ENCODE measurements around the gene PNO1.
"Not testable (repeated sequence)": the region's sequence is repeated elsewhere in the genome, so short reads cannot be mapped to it uniquely, and the experiment has no call there.

Gene PNO1

GRCh38 chr2:68157402-68158133 lies at the start of gene PNO1:
TSS of gene PNO1 (plus strand) at chr2:68157888. CDS start at chr2:68157935, 47 bp downstream.
- peak; percentile 90 for DNase-seq (ENCODE audit: low spot score)

GRCh38 chr2:68108120-68108519 lies 49.6 kb upstream of the PNO1 start:
- DNase-seq (ENCODE audit: low spot score), result no peak

DNA sequence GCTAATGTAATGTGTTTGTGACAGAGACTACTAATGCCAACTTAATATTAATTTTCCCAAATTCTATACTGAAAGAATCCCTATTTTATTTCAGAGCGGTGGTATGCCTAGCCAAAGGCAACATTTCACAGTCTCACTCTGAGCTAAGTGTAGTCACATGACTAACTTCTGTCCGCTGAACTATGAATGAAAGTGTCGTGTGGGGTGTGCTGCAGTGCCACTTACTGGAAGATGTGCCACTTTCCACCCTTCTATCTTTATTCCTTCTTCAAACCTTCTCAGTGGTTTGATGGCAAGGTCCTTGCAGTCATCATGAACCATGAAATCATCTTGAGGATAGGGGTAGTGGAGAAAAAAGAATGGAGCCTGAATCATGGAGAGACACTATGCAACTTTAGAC lies 47.6 kb upstream of the PNO1 start:
- DNase-seq (ENCODE audit: low spot score), result no peak

DNA sequence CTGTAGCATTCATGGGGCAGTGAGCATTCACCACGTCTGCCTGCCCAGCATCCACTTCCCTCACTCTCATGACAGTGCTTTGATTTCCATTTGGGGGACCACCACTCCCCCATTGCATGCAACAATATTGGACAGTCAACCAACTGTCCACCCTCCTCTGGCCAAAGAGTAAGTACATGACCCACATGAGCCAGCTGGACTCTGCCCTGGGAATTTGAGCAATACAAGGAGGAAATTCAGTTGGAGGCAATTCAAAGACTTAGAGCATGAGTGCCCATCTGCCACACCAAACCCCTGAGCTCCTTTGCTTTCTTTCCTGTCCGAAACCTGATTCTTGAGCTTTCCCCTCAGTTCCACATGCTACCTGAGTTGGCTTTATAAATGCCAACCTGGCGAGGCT lies 41.7 kb upstream of the PNO1 start:
- DNase-seq (ENCODE audit: low spot score), result no peak

GRCh38 chr2:68117922-68118321 lies 39.8 kb upstream of the PNO1 start:
- DNase-seq (ENCODE audit: low spot score), result not testable (repeated sequence)

DNA sequence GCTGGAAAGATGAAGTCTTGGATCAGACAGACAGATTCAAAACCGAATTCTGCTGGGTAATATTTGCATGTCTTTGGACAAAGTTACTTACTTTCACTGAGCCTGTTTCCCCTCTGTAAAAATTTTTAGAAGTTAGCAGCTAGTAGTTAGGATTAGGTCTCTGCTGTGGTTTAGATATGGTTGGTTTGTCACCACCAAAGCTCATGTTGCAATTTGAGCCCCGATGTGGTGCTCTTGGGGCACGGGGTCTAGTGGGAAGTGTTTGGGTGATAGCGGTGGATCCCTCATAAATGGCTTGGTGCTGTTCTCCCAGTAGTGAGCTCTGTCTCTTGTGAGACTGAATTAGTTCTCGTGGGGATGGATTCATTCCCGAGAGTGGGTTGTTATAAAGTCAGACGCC lies 38.9 kb upstream of the PNO1 start:
- DNase-seq (ENCODE audit: low spot score), result no peak

DNA sequence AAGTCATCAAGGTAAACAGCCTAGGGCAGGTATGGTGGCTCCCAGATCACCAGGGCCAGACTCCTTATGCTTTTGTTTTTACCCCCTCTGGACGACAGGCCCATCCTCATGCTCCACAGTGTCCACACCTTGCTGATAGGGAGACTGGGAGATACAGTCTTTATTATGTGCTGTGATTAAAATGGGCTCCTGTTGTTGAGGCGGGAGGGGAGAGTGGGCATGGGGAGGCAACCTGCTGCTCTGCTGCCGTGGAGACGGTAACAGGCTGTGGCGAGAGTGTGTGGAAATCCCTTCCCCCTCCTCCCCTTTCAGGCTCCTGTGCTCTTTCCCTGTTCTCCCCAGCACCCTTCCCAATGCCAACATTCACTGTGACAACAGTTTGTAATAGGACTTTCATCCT lies 38.2 kb upstream of the PNO1 start:
- DNase-seq (ENCODE audit: low spot score), result no peak

DNA sequence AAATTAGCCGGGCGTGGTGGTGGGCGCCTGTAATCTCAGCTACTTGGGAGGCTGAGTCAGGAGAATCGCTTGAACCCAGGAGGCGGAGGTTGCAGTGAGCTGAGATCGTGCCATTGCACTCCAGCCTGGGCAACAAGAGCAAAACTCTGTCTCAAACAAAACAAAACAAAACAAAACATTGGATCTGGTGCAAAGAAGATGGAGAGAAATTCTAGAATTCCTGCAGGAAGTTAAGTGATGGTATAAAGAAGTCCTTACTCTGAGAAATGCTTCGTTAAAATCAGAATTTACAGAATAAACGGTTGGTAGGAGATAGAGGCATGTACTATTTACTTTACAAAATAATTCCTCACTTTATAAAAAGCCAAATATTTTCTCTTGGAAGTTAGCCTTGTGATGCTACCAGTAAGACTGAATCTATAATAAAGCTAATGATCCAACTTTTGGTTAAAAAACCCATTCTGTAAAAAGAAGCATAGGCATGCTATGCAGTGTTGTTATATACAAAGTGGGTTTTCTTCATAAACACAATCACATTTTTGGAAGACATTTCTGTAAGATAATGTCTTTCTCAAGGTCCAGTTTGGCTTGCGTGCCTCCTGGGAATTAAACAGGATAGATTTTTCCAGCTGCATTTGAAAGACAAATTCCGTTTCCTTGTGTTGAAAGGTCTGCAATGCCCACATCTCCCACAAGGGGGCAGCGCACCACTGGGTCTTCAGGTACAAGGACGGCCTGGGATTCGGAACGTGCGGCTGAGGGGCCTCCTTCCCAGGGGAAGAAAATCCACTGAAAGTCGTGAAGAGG lies 35.6 kb upstream of the PNO1 start:
- peak; percentile 61 for DNase-seq (ENCODE audit: low spot score)

- DNase-seq (ENCODE audit: low spot score), result no peak
These were observed 35.1 kb upstream of the PNO1 start for GRCh38 chr2:68122680-68122964.

DNA sequence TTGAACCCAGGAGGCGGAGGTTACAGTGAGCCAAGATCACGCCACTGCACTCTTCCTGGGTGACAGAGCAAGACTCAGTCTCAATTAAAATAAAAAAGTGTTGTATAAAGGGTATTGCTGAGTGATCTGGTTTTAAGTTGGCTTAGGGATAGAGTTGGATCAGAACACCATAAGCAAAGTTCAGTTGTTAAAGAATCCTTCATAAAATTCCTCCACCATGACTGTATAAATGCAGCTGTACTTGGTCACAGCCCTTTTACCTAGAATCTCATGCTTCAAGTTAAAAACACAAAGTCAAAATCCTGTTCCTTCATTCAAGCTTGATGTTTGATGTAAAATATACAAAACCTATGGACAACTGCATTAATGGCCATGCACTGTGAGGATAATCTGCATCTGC lies 33.4 kb upstream of the PNO1 start:
- DNase-seq (ENCODE audit: low spot score), result no peak

DNA sequence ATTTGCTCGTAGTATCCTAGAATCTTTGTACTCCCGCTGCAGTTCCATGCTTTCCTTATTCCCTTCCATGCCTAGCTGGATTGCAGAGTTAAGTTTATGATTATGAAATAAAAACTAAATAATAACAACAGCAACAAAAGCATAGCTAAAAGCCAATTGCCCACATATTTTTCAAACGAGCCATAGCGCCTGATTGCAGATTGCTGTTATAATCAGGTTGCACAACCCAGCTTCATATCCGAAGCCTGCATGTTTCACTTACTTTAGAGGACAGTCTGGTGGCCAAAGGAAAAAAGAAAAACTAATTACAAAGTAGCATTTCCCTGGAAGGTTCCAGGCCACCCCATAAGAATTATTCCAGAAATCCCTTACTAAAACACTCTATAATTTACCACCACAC lies 31.9 kb upstream of the PNO1 start:
- no peak for DNase-seq (ENCODE audit: low spot score)

DNA sequence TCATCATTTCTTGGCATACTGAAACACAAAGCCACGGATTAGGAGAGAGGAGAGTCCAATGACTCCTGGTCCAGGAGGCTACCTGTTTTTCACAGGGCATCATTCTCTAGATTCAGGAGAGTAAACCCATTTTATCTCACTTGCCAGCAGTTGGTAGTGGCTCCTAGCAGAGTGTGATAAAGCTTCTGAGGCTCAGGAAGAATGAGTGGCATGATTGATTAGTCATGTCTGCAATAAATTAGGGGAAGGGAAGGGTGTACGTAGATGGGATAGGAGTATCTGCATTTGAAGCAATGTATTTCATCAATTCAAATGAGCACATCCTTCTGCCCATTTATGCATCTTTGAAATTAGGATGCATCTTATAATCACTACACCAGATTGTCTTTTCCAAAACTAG lies 31.1 kb upstream of the PNO1 start:
- DNase-seq (ENCODE audit: low spot score), result no peak

DNA sequence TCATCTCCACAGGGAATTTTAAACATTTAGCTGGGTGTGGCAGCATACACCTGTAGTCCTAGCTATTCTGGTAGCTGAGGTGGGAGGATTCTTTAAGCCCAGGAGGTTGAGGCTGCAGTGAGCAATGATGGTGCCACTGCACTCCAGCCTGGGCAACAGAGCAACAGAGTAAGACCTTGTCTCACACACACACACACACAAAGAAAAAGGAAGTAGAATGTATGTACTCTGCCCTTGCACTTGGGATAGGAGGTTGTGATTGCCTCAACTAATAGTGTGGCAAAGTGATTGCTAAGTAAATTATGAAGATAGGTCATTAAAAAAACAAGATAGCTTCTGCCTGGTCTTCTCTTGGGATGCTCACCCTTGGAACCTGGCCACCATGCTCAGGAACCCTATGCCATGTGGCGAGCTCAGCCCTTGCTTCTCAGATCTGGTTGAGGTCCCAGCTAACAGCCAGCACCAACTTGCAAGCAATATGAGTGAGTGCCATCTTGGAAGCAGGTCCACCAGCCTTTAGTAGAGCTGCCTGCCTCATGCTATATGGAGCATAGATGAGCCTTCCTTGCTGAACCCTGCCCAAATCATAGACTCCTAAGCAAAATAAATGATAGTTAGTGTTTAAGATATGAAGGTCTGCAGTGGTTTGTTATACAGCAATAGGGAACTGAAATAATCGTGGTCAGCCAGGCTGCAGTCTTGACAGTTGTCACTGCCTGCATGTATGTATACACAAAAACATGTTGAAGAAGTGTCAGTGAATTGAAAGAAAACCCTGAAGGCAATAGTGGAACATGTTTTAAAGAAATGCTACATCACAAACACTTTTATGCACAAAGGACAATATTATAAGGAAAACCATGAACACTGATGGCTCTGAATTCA lies 30.1 kb upstream of the PNO1 start:
- no peak for DNase-seq (ENCODE audit: low spot score)

GRCh38 chr2:68134120-68134519 lies 23.6 kb upstream of the PNO1 start:
- no peak for DNase-seq (ENCODE audit: low spot score)

DNA sequence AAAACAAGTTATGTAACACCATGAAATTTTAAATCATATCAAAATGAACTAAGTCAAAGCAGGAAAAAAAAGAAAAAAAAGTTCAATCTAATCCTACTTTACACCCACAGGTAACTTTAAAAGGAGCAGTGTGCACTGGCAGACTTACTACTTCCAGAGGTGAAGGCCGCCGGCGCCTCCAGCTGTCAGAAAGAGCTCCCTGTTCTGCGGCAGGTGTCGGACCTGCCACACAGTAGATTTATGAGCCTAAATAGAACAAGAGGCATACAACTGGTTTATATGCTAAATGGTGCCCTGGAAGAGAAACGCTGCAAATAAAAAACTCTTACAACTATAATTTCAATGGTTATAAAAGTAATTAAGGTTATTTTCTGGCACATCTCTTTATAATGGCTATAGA lies 23.1 kb upstream of the PNO1 start:
- DNase-seq (ENCODE audit: low spot score), result no peak

GRCh38 chr2:68135448-68136320 lies 22.0 kb upstream of the PNO1 start:
- no peak for DNase-seq (ENCODE audit: low spot score)

GRCh38 chr2:68141875-68142274 lies 15.8 kb upstream of the PNO1 start:
- DNase-seq (ENCODE audit: low spot score), result no peak

GRCh38 chr2:68151037-68151436 lies 6.7 kb upstream of the PNO1 start:
- no peak for DNase-seq (ENCODE audit: low spot score)

- no peak for DNase-seq (ENCODE audit: low spot score)
These were observed 4.9 kb upstream of the PNO1 start for GRCh38 chr2:68152681-68153347.

DNA sequence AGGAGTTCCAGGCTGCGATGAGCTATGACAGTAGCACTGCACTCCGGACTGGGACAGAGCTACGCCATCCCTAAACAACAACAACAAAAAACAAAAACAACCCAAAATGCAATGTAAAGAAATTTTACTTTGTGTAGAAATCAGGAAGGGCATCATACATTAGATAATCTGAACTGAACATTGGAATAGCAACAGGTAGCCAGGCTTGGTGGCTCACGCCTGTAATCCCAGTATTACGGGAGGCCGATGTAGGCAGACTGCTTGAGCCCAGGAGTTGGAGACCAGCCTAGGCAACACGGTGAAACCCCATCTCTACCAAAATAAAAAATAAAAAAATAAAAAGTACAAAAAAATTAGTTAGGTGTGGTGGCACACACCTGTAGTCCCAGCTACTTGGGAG lies 2.1 kb upstream of the PNO1 start:
- DNase-seq (ENCODE audit: low spot score), result no peak

DNA sequence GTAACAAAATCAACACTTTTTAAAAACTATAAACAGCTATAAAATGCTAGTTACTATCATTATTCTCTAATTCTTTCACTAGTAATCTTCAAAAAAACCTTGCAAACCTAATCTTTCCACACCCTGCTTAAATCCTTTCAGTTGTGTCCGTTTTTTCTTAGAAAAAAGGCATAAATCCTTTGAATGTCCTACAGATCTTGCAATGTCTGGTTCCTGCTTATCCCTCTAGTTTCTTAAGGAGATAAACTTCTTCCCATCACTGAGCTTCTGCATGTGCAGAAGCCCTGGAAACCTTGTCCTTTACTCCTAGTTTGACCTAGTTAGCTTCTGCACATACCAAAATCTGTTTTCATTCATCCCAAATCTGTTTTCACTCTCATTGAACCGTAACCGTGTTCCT lies 1.3 kb upstream of the PNO1 start:
- no peak for DNase-seq (ENCODE audit: low spot score)

Measured in HuH-7 (cell line).